ENCODE data around the gene GPATCH4. TPM values are rescaled to one million over a fixed set of nuclear protein-coding genes. Genes with fewer than 3 reads are reported as not detected.

Gene GPATCH4
- total and polyA plus RNA-seq, 12 donors = 9.3 to 34.5 (median 13.5) TPM

GRCh38 chr1:156560585-156561163 lies 40.6 kb downstream of the GPATCH4 start:
- WGBS, 2 donors = 70 to 74% methylated on average over 5 of the region's 5 CpGs
- DNase-seq = no peak
- H3K27me3 ChIP-seq = no peaks in the 10 kb centered on the region
- H3K4me1 ChIP-seq = peaks cover 0 to 4% (median 0%) of the 10 kb centered on the region in 9 donors
- no peaks in the 10 kb centered on the region for H3K9me3 ChIP-seq
- TF ChIP-seq, protein P1, sequence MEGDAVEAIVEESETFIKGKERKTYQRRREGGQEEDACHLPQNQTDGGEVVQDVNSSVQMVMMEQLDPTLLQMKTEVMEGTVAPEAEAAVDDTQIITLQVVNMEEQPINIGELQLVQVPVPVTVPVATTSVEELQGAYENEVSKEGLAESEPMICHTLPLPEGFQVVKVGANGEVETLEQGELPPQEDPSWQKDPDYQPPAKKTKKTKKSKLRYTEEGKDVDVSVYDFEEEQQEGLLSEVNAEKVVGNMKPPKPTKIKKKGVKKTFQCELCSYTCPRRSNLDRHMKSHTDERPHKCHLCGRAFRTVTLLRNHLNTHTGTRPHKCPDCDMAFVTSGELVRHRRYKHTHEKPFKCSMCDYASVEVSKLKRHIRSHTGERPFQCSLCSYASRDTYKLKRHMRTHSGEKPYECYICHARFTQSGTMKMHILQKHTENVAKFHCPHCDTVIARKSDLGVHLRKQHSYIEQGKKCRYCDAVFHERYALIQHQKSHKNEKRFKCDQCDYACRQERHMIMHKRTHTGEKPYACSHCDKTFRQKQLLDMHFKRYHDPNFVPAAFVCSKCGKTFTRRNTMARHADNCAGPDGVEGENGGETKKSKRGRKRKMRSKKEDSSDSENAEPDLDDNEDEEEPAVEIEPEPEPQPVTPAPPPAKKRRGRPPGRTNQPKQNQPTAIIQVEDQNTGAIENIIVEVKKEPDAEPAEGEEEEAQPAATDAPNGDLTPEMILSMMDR (IDR thresholded peaks at IDR 0.05) = no peak
- no peak overlapping the region for H3K27ac ChIP-seq
- peak; percentile 29 to 64 (median 48) for ATAC-seq
- H3K36me3 ChIP-seq = peaks cover 0 to 30% (median 0%) of the 10 kb centered on the region in 9 donors
- H3K4me3 ChIP-seq = no peak overlapping the region
- intact Hi-C loops (cut with DNase I) = no loop called here

DNA sequence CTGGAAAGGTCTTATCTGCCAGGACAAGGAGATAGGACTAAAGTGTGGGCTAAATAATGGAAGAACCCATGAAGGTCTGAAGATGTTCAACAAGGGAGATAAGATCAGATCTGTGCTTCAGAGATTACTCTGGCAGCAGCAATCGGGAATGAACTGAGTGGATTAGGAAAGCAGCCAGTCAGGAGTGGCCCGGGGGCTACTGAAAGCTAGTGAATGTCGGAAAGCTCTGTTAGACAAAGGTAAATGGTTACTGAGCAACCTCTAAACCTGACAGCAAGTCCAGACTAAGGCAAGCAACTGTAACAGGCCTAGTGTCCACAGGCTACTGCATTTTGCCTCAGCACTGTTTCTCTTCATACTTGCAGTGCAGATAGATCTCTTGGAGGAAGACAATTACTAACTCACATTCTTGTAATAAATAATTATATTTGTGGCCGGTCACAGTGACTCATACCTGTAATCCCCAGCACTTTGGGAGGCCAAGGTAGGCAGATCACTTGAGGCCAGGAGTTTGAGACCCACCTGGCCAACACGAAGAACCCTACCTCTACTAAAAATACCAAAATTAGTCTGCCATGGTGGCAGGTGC lies 41.4 kb downstream of the GPATCH4 start:
- no peak overlapping the region for H3K27ac ChIP-seq
- no peak overlapping the region for H3K4me3 ChIP-seq
- DNase-seq (no peak), ATAC-seq (no peak)
- WGBS, 2 donors = 73 to 75% methylated on average over 5 of the region's 5 CpGs
- TF ChIP-seq, protein P1 (IDR thresholded peaks at IDR 0.05) = no peak
- H3K27me3 ChIP-seq = no peaks in the 10 kb centered on the region
- H3K9me3 ChIP-seq = no peaks in the 10 kb centered on the region
- H3K4me1 ChIP-seq = peaks cover 0 to 4% (median 0%) of the 10 kb centered on the region in 9 donors
- intact Hi-C loops (cut with DNase I) = no loop called here
- H3K36me3 ChIP-seq = peaks cover 0 to 33% (median 0%) of the 10 kb centered on the region in 9 donors

DNA sequence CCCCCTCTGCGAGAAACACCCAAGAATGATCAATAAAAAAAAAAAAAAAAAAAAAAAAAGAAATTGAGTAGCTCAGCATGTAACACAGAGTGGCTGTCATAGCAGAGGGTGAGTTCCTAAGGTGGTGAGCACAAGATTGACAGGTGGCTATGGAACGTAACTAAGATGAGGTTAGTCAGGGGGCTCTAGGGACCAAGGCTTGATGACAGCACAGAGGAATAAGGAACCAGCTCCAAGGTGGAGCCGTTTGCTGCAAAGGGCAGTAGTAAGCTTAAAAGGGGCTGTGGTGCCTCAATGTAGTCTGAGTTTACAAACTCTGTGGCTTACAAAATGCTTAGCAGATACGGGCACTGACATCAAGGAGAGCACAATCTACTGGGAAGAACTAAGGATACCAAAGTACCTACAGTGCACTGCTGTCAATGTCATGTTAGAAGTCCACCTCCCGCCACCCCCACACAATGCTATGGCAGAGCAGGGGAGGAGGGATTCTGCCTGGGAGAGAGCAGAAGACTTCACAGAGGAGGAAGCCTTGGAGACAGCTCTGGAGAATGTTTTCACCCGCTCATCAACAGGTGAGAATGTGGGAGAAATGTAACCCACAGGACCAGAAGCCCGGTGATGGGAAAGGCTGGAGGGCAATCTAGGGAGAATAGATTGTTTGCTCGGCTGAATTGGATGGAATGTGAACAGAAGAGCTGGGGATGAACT lies 42.0 kb downstream of the GPATCH4 start:
- Histone ChIP-seq H3K4me3 (no peak overlapping the region), H3K9me3 (no peaks in the 10 kb centered on the region), H3K27me3 (no peaks in the 10 kb centered on the region), H3K36me3 (peaks cover 0 to 38% (median 0%) of the 10 kb centered on the region in 9 donors), H3K27ac (no peak overlapping the region), H3K4me1 (peaks cover 0 to 4% (median 0%) of the 10 kb centered on the region in 9 donors)
- ATAC-seq (no peak), DNase-seq (no peak)
- TF ChIP-seq, protein P1 (IDR thresholded peaks at IDR 0.05) = no peak
- intact Hi-C loops (cut with DNase I) = no loop called here
- 79 to 82% methylated on average over 7 of the region's 8 CpGs for WGBS, 2 donors

DNA sequence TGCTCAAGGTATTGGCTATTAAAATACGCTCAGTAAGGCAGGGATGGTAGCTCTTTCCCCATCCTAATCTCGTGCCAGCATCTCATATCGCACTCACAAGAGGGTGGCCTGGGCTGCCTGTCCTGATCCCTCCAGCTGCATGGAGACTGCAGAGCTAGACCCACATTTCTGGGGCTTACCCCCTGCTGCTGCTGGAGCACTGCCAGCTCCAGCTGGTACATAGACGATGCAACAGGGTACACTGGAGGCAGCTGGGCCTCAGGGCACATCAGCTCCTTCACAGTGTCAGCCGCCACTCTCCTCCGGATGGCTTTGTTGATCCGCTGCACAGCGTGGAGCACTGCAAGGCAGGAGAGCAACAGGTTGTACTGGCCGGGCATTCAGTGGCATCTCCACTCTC lies 44.9 kb downstream of the GPATCH4 start:
- peaks cover 0 to 9% (median 0%) of the 10 kb centered on the region in 9 donors for H3K4me1 ChIP-seq
- no peak overlapping the region for H3K4me3 ChIP-seq
- H3K36me3 ChIP-seq = peaks cover 0 to 38% (median 0%) of the 10 kb centered on the region in 9 donors
- WGBS, 2 donors = 87% methylated on average over 9 of the region's 9 CpGs
- H3K9me3 ChIP-seq = no peaks in the 10 kb centered on the region
- TF ChIP-seq, protein P1 (IDR thresholded peaks at IDR 0.05) = no peak
- H3K27me3 ChIP-seq = no peaks in the 10 kb centered on the region
- no peak overlapping the region for H3K27ac ChIP-seq
- ATAC-seq = no peak
- no peak for DNase-seq
- intact Hi-C loops (cut with DNase I) = no loop called here
